CD4-positive, alpha-beta T cell (primary cell): ENCODE measurements around the gene CASP12. TPM values are rescaled to one million over a fixed set of nuclear protein-coding genes. Genes with fewer than 3 reads are reported as not detected.
A peak's percentile ranks its signal among the peaks of the same experiment; 100 is the strongest.

ENCODE experiments used
- ATAC-seq: fragments of 200-7000 bp; cut with Tn5 transposase; one replicate; pipeline ENCODE4 v1.10.0; 2022; ENCODE audit warnings: mild to moderate bottlenecking; ENCODE audit not compliant: poor library complexity
- CTCF ChIA-PET: fragments of 350-600 bp; sonication (Branson Sonifier 250); formaldehyde crosslinking; loops from one replicate; lab custom pipeline; 2021; ENCODE audit warnings: antibody characterized with exemption, inconsistent platforms; lab: Charles Lee
- POLR2A ChIA-PET: fragments of 350-600 bp; sonication (Branson Sonifier 250); formaldehyde crosslinking; loops from one replicate; lab custom pipeline; 2021; ENCODE audit warnings: antibody characterized with exemption, inconsistent platforms; lab: Charles Lee
- DNase-seq, 14 experiments: peaks; one replicate each; pipeline ENCODE4 v3.0.0-alpha.2; 2013 to 2020; ENCODE audit warnings: mixed read lengths in 2 of 14
- H3K27ac ChIP-seq, 2 donors: one replicate each; pipeline versions ENCODE4 v1.5.1 to v1.7.0; 2013; ENCODE audit warnings: low read length in 2 of 2, low read depth in 1 of 2, mild to moderate bottlenecking in 1 of 2
- H3K27me3 ChIP-seq, 2 experiments: 1 replicate in 1 of 2; 2 replicates in 1 of 2; pipeline versions ENCODE4 v1.6.1 to v1.7.0; 2013; ENCODE audit warnings: low read length in 2 of 2, control low read depth in 1 of 2, mild to moderate bottlenecking in 1 of 2, moderate library complexity in 1 of 2; ENCODE audit not compliant: insufficient read depth in 2 of 2, control insufficient read depth in 1 of 2
- H3K36me3 ChIP-seq: one replicate; pipeline ENCODE4 v1.6.1; 2013; ENCODE audit warnings: low read length, control low read depth; ENCODE audit not compliant: insufficient read depth
- H3K4me1 ChIP-seq: one replicate; pipeline ENCODE4 v1.6.1; 2013; ENCODE audit warnings: low read length, control low read depth; ENCODE audit not compliant: insufficient read depth
- H3K4me3 ChIP-seq: one replicate; pipeline ENCODE4 v1.5.1; 2013; ENCODE audit warnings: mild to moderate bottlenecking, low read length, moderate library complexity
- H3K9me3 ChIP-seq, 2 experiments: 1 replicate in 1 of 2; 2 replicates in 1 of 2; pipeline versions ENCODE4 v1.6.1 to v1.7.0; 2013; ENCODE audit warnings: low read length in 2 of 2, mild to moderate bottlenecking in 2 of 2, control low read depth in 1 of 2, moderate library complexity in 1 of 2; ENCODE audit not compliant: control insufficient read depth in 1 of 2, insufficient read depth in 1 of 2
- H3K27ac Mint-ChIP-seq: one replicate; pipeline ENCODE4 v1.8.0; 2020; ENCODE audit warnings: mixed read lengths
- H3K27me3 Mint-ChIP-seq: one replicate; pipeline ENCODE4 v1.8.0; 2021; ENCODE audit warnings: mixed read lengths
- H3K36me3 Mint-ChIP-seq: one replicate; pipeline ENCODE4 v1.8.0; 2021; ENCODE audit warnings: low read depth, mixed read lengths
- H3K4me1 Mint-ChIP-seq: one replicate; pipeline ENCODE4 v1.8.0; 2021; ENCODE audit warnings: low read depth, mixed read lengths
- H3K4me3 Mint-ChIP-seq: one replicate; pipeline ENCODE4 v1.8.0; 2020; ENCODE audit warnings: mild to moderate bottlenecking, mixed read lengths
- H3K9me3 Mint-ChIP-seq: one replicate; pipeline ENCODE4 v1.8.0; 2020; ENCODE audit warnings: mixed read lengths
- CTCF ChIP-seq: fragments of 200-600 bp; IDR thresholded peaks from one replicate; pipeline ENCODE4 v1.8.0; 2022; ENCODE audit warnings: antibody characterized with exemption, mild to moderate bottlenecking
- intact Hi-C, 2 experiments: fragments of 100-400 bp; cut with DNase I in 1 of 2; cut with micrococcal nuclease in 1 of 2; formaldehyde crosslinking; loops; one replicate each; pipeline versions ENCODE4 v1.15.1 to v1.9.0; 2023 to 2025; cut with DNase I, micrococcal nuclease
- total RNA-seq, 174 experiments: library from RNA in 2 of 174; stranded (reverse) in 2 of 174; gene quantifications; one replicate each; pipeline ENCODE4 v1.2.3 and lab custom pipeline; 2021 to 2026

CASP12 gene
- total RNA-seq, 2 experiments from 2014 or later = not detected

- Mint-ChIP-seq H3K4me3 (no peak overlapping the region), H3K4me1 (no peaks in the 10 kb centered on the region), H3K9me3 (peaks cover 6% of the 10 kb centered on the region), H3K27me3 (no peaks in the 10 kb centered on the region), H3K36me3 (no peaks in the 10 kb centered on the region), H3K27ac (no peak overlapping the region)
- Histone ChIP-seq H3K36me3 (no peaks in the 10 kb centered on the region), H3K27ac (no peak overlapping the region), H3K4me1 (no peaks in the 10 kb centered on the region), H3K27me3 (no peaks in the 10 kb centered on the region), H3K9me3 (peaks cover 5% of the 10 kb centered on the region in 2 experiments), H3K4me3 (no peak overlapping the region)
- ATAC-seq (no peak), DNase-seq (no peak)
- TF ChIP-seq CTCF = no peak
- intact Hi-C loops = no loop called here
- ChIA-PET POLR2A (no interaction called here), CTCF (no interaction called here)
Observed at GRCh38 chr11:104841185-104841584, 57.1 kb downstream of the CASP12 start.

GRCh38 chr11:104837969-104838639, 60.2 kb downstream of the CASP12 start:
- H3K36me3 ChIP-seq = no peaks in the 10 kb centered on the region
- Mint-ChIP-seq H3K27me3 (no peaks in the 10 kb centered on the region), H3K9me3 (peaks cover 6% of the 10 kb centered on the region), H3K4me1 (no peaks in the 10 kb centered on the region), H3K36me3 (no peaks in the 10 kb centered on the region), H3K27ac (no peak overlapping the region), H3K4me3 (no peak overlapping the region)
- POLR2A ChIA-PET = no interaction called here
- ATAC-seq (no peak), DNase-seq (no peak)
- peaks cover 5% of the 10 kb centered on the region in 2 experiments for H3K9me3 ChIP-seq
- H3K4me1 ChIP-seq = no peaks in the 10 kb centered on the region
- CTCF ChIA-PET = no interaction called here
- TF ChIP-seq CTCF = no peak
- no peak overlapping the region for H3K27ac ChIP-seq
- intact Hi-C loops = no loop called here
- no peaks in the 10 kb centered on the region for H3K27me3 ChIP-seq
- no peak overlapping the region for H3K4me3 ChIP-seq

GRCh38 chr11:104836691-104837090, 61.6 kb downstream of the CASP12 start:
- DNase-seq (peak in 2 of 14 experiments; percentile 8 to 16), ATAC-seq (no peak)
- Histone ChIP-seq H3K4me1 (no peaks in the 10 kb centered on the region), H3K36me3 (no peaks in the 10 kb centered on the region), H3K27me3 (no peaks in the 10 kb centered on the region), H3K27ac (no peak overlapping the region), H3K4me3 (no peak overlapping the region), H3K9me3 (peaks cover 5% of the 10 kb centered on the region in 2 experiments)
- Mint-ChIP-seq H3K27ac (no peak overlapping the region), H3K36me3 (no peaks in the 10 kb centered on the region), H3K27me3 (no peaks in the 10 kb centered on the region), H3K4me3 (no peak overlapping the region), H3K9me3 (peaks cover 6% of the 10 kb centered on the region), H3K4me1 (no peaks in the 10 kb centered on the region)
- TF ChIP-seq CTCF = no peak
- intact Hi-C loops = no loop called here
- POLR2A ChIA-PET = no interaction called here
- CTCF ChIA-PET = no interaction called here

Other genes with a start within 250 kb of the CASP12 start
- gene CASP4, start 70.1 kb upstream of the CASP12 start, total RNA-seq = 10 to 100 TPM; 54.3 to 56.3 TPM
- not detected for gene CASP5, start 124.7 kb upstream of the CASP12 start, total RNA-seq
- 10 to 100 TPM; 15.6 to 17.6 TPM for gene CASP1, start 136.7 kb upstream of the CASP12 start, total RNA-seq
- gene CARD16, start 146.9 kb upstream of the CASP12 start, total RNA-seq = 10 to 100 TPM; 22.4 to 23.6 TPM
- gene CARD18, start 241.3 kb upstream of the CASP12 start, total RNA-seq = not detected